Pancreas (tissue), 10 donors: Measurements from ENCODE around the gene CCNT2. TPM values are rescaled to one million over a fixed set of nuclear protein-coding genes. Genes with fewer than 3 reads are reported as not detected.

Experiments used
- ATAC-seq, 4 donors: fragments of 200-7000 bp; cut with Tn5 transposase; one replicate each; pipeline versions ENCODE4 v1.8.0 to v1.9.1; 2020; ENCODE audit warnings: mild to moderate bottlenecking in 4 of 4, moderate library complexity in 4 of 4
- DNase-seq, 6 donors: peaks; one replicate each; pipeline ENCODE4 v3.0.0-alpha.2; 2020
- FAIRE-seq: peaks from 2 replicates; lab custom pipeline; 2012; peaks lifted over from hg19 to GRCh38; lab: Jason Lieb, UNC
- H3K27ac ChIP-seq, 4 donors: fragments of 200-600 bp; sonication (generic); 1 replicate in 3 of 4; 2 replicates in 1 of 4; pipeline versions ENCODE4 v1.5.0 to v1.8.0; 2020
- H3K27me3 ChIP-seq, 4 donors: fragments of 200-600 bp; one replicate each; pipeline ENCODE4 v1.8.0; 2021
- H3K36me3 ChIP-seq, 3 donors: fragments of 200-600 bp; sonication (generic) in 1 of 3; one replicate each; pipeline versions ENCODE4 v1.5.0 to v1.8.0; 2020 to 2021
- H3K4me1 ChIP-seq, 3 donors: fragments of 200-600 bp; one replicate each; pipeline ENCODE4 v1.8.0; 2021
- H3K4me3 ChIP-seq, 4 donors: fragments of 200-600 bp; sonication (generic) in 2 of 4; one replicate each; pipeline versions ENCODE4 v1.5.0 to v1.8.0; 2020 to 2021
- H3K9me3 ChIP-seq, 4 donors: fragments of 200-600 bp; one replicate each; pipeline ENCODE4 v1.8.0; 2021
- CTCF ChIP-seq, 4 donors: fragments of 200-600 bp; sonication (generic) in 3 of 4; IDR thresholded peaks; one replicate each; pipeline versions ENCODE4 v1.5.0 to v1.8.0; 2021; ENCODE audit warnings: antibody characterized with exemption in 4 of 4
- WGBS, 2 donors: extraction: QIAGEN DNeasy Blood & Tissue Kit; methylation state at CpG; one replicate each; pipeline ENCODE4 v1.1.7; 2013; 5-methylcytosine and 5-hydroxymethylcytosine counted together
- intact Hi-C, 3 donors: fragments of 100-400 bp; cut with DNase I; formaldehyde crosslinking; loops; one replicate each; pipeline versions ENCODE4 v1.11.1 to v1.14.2; 2022
- polyA plus RNA-seq, 2 donors: library from polyadenylated mRNA; stranded (reverse); fragments of 200-250 nt; gene quantifications; one replicate each; pipeline ENCODE4 v1.2.3, GENCODE V29; 2013
- total RNA-seq, 6 donors: library from RNA; stranded (reverse); fragmentation: NEBNext Ultra II Directional in 4 of 6; extraction: Animal tissue kit (Norgen Biotek cat#: 25700) in 4 of 6; gene quantifications; one replicate each; pipeline versions ENCODE4 v1.2.1 to v1.2.4, GENCODE V29; 2021 to 2023
- donor health status: healthy with polysubstance abuse.
- donor health status: DM: no; HTN: no; CAD: no; lungs with moderate emphysema.
- donor health status: DM: no; HTN: no; CAD: no.
- donor health status: control.
- donor health status: control.
- donor health status: Bipolar disorder and iron deficiency.
- donor health status: DM: yes; HTN: yes; CAD: no.
- donor health status: DM: no; HTN: no; CAD: no.
- donor health status: DM: no; HTN: no; CAD: no.
- donor health status: DM: yes; HTN: yes; CAD: no.

Gene CCNT2
- total and polyA plus RNA-seq, 8 donors, result 10.9 to 32.6 (median 20.8) TPM

DNA sequence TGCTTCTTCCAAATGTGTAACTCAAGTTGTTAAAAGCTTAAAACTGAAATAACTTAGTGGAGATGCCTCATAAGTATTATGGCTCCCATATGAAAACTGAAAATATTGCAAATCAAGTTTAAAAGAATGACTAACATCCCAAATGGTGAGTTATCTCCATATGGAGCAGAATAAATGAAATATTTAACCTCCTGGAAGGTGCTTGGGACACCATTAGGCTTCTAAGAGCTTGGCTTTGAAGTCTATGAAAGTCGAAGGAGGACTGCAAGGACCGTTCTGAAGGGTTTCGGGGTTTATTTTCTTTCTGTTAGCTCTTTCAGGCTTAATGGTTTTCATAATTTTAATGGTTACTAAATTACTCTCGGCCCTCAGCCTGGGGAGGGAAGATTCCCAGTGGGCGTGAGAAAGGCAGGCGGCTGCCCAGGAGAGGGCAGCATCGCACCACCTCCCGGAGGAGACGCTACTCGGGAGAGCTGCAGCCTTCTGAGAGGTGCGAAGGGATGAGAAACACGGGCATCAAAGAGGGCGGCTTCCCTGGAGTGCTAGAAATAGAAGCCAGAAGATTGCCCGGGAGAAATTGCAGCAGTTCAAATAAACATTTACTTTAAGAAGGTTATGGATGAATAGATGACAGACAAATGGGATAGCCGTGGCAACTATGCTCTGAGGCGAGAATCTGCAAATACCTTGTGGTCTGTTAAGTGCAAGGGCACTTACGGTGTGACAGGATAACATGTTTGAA, 85.6 kb downstream of the CCNT2 start:
- no peak overlapping the region for H3K27ac ChIP-seq
- no peaks in the 10 kb centered on the region for H3K27me3 ChIP-seq
- H3K36me3 ChIP-seq, result no peaks in the 10 kb centered on the region
- ATAC-seq, result peak; percentile 99 to 100 (median 100)
- peak; percentile 47 to 87 (median 72) for DNase-seq
- intact Hi-C loops, result loop anchor here in 1 of 3 donors (10.0 kb wide), 1 partner anchor 711 kb away; no protein-coding TSS in a partner anchor
- H3K4me3 ChIP-seq, result no peak overlapping the region
- H3K4me1 ChIP-seq, result no peaks in the 10 kb centered on the region
- no peaks in the 10 kb centered on the region for H3K9me3 ChIP-seq
- FAIRE-seq, result no peak
- 9 to 10% methylated on average over 17 of the region's 17 CpGs for WGBS, 2 donors
- peak; percentile 42 to 87 (median 84) for TF ChIP-seq CTCF (IDR thresholded peaks at IDR 0.05)

GRCh38 chr2:135005753-135006152, 87.1 kb downstream of the CCNT2 start:
- Histone ChIP-seq H3K36me3 (no peaks in the 10 kb centered on the region), H3K4me3 (no peak overlapping the region), H3K27ac (no peak overlapping the region), H3K27me3 (no peaks in the 10 kb centered on the region), H3K9me3 (no peaks in the 10 kb centered on the region), H3K4me1 (no peaks in the 10 kb centered on the region)
- no peak for FAIRE-seq
- WGBS, 2 donors, result 67 to 72% methylated on average over 3 of the region's 3 CpGs
- no peak for DNase-seq
- no peak for TF ChIP-seq CTCF (IDR thresholded peaks at IDR 0.05)
- ATAC-seq, result no peak
- intact Hi-C loops, result loop anchor here in 1 of 3 donors (10.0 kb wide), 1 partner anchor 709 kb away; no protein-coding TSS in a partner anchor

Other genes starting within 250 kb of the CCNT2 start
- 10 to 100 TPM; 14.8 to 30.5 (median 19.9) TPM for gene TMEM163, start 199.8 kb upstream of the CCNT2 start, total RNA-seq
- 10 to 100 TPM; 20.3 to 25.2 TPM for gene TMEM163, start 199.8 kb upstream of the CCNT2 start, polyA plus RNA-seq
- gene ACMSD, start 80.2 kb upstream of the CCNT2 start, total RNA-seq, result under 1 TPM in 3 of 6 donors, not detected in 3; 0.12 to 0.24 (median 0.19) TPM
- 1 to 10 TPM in 1 of 2 donors, under 1 TPM in 1; 0.61 to 3.4 TPM for gene ACMSD, start 80.2 kb upstream of the CCNT2 start, polyA plus RNA-seq
- gene MAP3K19, start 128.6 kb downstream of the CCNT2 start, total RNA-seq, result not detected
- gene MAP3K19, start 128.6 kb downstream of the CCNT2 start, polyA plus RNA-seq, result not detected
- 10 to 100 TPM; 18.3 to 25.5 (median 23.5) TPM for gene RAB3GAP1, start 133.5 kb downstream of the CCNT2 start, total RNA-seq
- 10 to 100 TPM; 10.3 to 18.1 TPM for gene RAB3GAP1, start 133.5 kb downstream of the CCNT2 start, polyA plus RNA-seq